GM20000 (cell line): Measurements from ENCODE around the gene CHST8.

Experiments
- DNase-seq: peaks from one replicate; pipeline ENCODE4 v3.0.0; 2012; ENCODE audit warnings: low spot score
- TF ChIP-seq, protein P1 (sequence below): IDR thresholded peaks from 2 replicates; pipeline ENCODE4 v1.5.1; 2012; ENCODE audit warnings: mild to moderate bottlenecking, control low read depth; ENCODE audit errors: extremely low read depth, missing control alignments

The CHST8 gene

DNA sequence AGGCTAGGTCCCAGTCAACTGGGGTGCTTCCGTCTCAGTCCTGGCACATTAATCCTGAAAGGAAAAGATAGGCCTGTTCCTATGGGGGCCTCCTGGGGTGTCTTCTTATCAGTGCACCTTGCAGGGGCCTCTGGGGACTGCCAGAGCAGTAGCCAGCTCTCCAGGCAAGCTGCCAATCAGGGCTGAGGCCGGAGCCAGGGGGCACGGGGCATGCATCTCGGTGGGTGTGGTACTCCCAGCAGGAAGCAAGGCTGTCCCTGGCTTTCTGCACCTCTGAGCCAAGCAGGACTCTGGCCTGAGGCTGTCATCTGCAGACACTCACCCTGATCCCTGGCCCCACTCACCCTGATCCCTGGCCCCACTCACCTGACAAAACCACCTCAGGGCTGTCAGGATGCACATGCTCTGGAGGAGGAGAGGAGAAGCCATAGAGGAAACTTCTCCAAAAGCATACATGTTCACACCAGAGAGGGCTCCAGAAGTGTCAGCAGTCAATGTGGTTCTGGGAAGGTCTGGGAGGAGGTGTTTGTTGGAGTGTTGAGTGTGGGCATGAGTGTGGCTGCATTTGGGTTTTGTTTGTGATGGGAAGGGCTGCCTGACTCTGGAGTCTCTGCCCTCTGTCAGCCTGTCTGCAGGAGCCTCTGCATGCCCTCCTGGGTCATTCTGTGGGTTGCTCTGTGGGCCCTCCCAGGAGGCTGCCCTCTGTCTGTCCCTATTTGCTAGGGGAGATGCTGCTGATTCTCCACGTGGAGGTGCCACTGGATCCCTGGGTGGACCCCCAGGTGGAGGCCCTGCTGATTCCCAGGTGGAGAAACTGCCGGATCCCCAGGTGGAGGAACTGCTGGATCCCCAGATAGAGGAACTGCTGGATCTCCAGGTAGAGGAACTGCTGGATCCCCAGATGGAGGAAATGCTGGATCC, 152.2 kb downstream of the CHST8 start:
- no peak for DNase-seq
- TF ChIP-seq, protein P1, sequence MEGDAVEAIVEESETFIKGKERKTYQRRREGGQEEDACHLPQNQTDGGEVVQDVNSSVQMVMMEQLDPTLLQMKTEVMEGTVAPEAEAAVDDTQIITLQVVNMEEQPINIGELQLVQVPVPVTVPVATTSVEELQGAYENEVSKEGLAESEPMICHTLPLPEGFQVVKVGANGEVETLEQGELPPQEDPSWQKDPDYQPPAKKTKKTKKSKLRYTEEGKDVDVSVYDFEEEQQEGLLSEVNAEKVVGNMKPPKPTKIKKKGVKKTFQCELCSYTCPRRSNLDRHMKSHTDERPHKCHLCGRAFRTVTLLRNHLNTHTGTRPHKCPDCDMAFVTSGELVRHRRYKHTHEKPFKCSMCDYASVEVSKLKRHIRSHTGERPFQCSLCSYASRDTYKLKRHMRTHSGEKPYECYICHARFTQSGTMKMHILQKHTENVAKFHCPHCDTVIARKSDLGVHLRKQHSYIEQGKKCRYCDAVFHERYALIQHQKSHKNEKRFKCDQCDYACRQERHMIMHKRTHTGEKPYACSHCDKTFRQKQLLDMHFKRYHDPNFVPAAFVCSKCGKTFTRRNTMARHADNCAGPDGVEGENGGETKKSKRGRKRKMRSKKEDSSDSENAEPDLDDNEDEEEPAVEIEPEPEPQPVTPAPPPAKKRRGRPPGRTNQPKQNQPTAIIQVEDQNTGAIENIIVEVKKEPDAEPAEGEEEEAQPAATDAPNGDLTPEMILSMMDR, result no peak

DNA sequence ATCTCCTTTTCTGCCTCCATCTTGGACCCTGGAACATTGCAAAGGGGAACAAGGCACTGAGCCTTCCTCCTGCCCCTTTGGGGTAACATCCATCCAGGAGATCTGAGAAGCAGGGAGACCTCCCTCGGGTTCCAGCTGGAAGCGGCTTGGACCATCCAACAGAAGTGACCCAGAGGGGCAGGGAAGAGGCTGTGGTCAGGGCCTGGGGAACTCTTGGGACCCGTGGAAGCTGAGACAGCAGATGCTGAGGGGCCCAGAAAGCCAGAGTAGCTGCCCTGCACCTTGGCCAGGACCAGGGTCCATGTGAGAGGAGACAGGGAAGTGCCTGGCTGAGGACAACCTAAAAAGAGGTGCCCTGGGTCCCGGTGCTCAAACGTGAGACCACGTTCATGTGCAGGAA, 153.0 kb downstream of the CHST8 start:
- TF ChIP-seq, protein P1, result no peak
- no peak for DNase-seq

DNA sequence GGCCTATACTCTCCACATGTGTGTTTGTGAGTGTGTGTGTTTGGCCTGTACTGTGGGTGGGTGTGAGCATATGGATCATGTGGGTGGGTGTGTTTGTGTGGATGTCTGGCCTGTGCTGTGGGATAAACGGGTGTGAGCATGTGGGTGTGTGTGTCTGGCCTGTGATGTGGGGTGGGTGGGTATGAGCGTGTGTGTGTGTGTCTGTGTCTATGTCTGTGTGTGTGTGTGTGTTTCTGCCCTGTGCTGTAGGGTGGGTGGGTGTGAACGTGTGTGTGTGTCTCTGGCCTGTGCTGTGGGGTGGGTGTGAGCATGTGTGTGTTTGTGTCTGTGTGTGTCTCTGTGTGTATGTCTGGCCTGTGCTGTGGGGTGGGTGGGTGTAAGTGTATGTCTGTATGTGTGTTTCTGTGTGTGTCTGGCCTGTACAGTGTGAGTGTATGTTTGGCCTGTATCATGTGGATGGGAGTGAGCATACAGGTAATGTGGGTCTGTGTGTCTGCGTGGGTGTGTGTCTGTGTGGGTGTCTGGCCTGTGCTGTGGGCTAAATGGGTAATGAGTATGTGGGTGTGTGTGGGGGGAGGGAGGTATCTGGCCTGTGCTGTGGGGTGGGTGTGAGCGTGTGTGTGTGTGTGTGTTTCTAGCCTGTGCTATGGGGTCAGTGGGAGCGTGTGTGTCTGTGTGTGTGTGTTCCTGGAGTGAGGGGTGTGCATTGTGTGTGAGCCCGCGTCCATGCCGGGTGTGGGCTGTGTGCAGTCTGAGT, 154.2 kb downstream of the CHST8 start:
- TF ChIP-seq, protein P1, result no peak
- no peak for DNase-seq

DNA sequence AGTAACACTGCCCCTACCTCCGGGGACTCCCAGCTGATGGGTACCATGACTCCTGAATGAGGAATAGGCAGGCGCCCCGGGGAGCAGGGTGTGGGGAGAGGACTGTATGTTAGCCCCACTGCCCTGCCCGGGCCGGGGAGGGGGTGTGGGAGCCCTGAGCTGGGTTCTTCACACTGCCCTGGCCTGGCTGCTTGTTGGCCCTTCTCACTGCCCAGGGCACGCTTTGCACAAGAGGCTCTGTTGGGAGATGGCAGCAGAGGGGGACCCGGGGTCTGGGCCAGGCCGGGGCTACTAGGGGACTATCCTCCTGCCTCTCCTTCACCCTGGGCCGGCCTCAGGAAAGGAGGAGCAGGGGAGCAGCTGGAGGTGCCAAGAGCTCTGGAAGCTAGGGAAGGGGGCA, 155.6 kb downstream of the CHST8 start:
- TF ChIP-seq, protein P1, result no peak
- DNase-seq, result no peak

DNA sequence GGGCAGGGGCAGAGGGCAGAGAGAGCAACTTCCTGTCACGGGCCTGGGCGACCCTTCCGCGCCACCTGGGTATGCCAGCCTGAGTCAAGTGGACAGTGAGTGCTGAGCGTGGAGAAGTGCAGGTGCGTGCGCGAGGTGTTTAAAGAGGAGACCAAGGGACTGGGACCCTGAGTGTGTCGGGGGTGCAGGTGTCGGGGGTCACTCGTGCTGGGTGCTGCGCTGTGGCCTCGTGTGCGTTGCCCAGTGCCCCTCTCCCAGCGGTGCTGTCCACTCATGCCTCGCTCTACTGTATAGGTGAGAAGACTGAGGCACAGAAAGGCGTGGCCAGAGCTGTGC, 156.0 kb downstream of the CHST8 start:
- TF ChIP-seq, protein P1, result no peak
- no peak for DNase-seq

DNA sequence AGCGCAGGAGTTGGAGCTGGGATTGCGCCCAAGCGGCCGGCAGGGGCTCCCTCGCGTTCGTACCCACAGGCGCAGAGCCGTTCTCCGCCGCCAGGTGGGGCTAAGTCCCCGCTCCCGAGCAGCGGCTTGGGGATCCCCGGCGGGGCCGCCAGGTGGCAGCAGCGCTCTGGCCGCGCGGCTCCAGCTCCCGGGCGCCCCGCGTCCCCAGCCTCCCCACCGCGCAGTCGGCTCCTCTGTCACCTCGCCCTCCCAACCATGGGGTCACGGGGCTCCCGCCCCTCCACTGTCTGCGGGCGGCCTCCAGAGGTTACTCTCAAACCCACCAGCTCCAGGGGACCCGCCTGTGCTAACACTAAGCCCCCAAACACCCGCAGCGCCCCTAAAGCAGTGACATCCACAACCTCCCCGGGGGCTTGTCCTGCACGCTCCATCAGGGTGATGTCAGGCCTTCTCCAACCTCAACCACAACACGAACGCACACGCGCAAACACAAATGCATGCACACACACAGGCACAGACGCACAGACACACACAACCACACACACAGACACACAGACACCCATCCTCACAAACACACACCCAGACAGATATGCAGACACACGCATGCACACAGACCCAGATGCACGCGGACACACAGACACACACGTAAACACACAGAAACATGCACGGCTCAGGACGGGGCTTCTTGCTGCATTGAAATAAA, 156.5 kb downstream of the CHST8 start:
- peak; percentile 98 for DNase-seq
- TF ChIP-seq, protein P1, result peak; percentile 100
